Urothelium cell line (cell line): ENCODE data around the gene CCNK.

Experiments used
- DNase-seq: peaks from one replicate; pipeline ENCODE4 v3.0.0; 2011; ENCODE audit warnings: low spot score, mixed read lengths
- FAIRE-seq: peaks from 2 replicates; lab custom pipeline; 2011; peaks lifted over from hg19 to GRCh38; lab: Jason Lieb, UNC

CCNK gene

GRCh38 chr14:99505089-99505488, 23.9 kb downstream of the CCNK start:
- FAIRE-seq (no peak), DNase-seq (no peak)

GRCh38 chr14:99506276-99506675, 25.1 kb downstream of the CCNK start:
- FAIRE-seq: no peak
- DNase-seq: no peak

DNA sequence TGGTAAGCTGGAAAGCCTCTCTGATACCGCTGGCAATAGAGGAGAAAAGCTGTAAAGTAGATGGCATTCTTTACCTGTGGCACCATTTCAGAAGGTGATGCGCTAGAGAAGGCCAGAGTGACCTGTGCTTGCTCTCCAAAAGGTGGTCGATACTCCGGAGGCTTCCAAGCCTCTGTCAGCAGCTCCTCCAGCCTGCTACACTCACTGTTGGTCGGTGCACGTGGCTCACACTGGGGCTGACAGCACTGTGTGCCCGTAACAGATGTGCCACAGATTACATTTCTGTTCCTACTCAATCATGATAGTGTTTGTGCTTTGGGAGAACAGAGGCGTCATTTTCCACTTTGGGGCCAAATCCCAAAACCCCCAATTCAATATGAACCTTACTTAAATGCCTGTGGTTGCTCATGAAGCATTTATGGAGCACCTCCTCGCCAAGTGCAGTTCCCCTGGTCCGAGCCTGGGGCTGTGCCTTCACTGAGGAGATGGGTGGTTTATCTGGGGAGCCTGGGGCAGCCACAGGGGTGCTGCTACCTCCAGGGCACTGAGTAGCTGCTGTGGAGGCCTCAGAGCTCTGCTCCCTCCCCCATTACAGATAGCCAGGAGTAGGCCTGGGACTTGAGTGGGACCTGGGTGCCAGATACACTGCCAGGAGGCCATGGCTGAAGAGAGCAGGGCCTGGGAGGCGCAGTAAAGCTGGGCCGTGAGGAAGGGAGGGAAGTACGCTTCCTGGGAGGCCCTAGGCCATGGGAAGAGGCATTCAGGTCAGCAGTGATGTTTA, 26.8 kb downstream of the CCNK start:
- no peak for DNase-seq

GRCh38 chr14:99508896-99509629, 27.9 kb downstream of the CCNK start:
- DNase-seq (no peak), FAIRE-seq (no peak)

More for the DNA sequence above, 26.8 kb downstream of the CCNK start:
- no peak for FAIRE-seq

DNA sequence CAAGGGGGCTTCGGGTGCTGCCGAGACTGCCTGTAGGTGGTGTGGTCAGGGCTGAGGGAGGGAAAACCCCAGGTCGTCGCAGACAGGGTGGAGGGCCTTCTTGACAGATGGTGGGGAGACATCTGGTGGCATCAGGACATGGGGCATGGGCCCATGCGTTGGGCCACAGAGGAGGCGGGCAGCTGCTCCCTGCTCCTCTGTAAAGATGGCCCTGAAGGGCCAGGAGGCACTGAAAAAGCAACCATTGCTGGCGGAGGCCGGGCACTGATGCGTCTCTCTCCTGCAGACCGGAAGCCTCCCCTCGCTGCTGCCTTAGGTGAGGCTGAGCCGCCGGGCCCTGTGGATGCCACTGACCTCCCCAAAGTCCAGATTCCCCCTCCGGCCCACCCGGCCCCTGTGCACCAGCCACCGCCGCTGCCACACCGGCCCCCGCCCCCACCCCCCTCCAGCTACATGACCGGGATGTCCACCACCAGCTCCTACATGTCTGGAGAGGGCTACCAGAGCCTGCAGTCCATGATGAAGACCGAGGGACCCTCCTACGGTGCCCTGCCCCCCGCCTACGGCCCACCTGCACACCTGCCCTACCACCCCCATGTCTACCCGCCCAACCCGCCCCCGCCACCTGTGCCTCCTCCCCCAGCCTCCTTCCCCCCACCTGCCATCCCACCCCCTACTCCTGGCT, 28.8 kb downstream of the CCNK start:
- DNase-seq: no peak
- no peak for FAIRE-seq

GRCh38 chr14:99510556-99511139, 29.4 kb downstream of the CCNK start:
- no peak for FAIRE-seq
- DNase-seq: no peak

DNA sequence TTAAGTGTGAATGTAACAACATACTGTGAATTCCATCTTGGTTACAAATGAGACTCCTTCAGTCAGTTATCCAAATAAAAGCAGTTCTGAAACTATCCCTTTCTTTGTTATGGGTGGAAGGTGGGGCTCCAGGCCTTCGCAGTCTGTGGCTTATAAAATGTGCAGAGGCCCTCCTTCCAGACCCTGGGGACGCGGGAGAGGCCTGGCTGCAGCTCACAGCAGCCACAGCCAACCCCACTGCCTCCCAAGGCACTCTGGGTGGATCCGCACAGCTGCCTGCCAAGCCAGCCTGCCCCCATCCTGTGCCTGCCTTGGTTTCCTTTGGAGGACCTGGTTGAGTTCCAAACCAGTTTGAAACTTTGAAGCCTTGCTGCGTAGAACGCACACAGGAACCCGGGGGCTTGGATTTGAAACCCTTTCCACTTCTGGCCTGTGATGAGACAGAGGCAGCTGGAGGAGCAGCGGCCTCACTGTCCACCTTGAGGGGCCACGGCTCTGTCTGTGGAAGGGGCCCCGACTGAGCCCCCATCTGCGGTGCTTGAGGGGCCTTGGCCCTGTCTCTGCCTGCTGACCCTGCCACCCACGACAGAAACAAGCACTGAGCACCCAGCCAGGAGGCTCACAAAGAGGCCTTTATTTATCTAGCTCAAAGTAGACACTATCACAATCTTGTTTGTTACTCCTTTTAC, 30.4 kb downstream of the CCNK start:
- DNase-seq (no peak), FAIRE-seq (no peak)

- FAIRE-seq: no peak
- DNase-seq: no peak
Measured at GRCh38 chr14:99512110-99512449, 30.9 kb downstream of the CCNK start.

- FAIRE-seq (no peak), DNase-seq (no peak)
Measured at GRCh38 chr14:99512571-99513182, 31.5 kb downstream of the CCNK start.

DNA sequence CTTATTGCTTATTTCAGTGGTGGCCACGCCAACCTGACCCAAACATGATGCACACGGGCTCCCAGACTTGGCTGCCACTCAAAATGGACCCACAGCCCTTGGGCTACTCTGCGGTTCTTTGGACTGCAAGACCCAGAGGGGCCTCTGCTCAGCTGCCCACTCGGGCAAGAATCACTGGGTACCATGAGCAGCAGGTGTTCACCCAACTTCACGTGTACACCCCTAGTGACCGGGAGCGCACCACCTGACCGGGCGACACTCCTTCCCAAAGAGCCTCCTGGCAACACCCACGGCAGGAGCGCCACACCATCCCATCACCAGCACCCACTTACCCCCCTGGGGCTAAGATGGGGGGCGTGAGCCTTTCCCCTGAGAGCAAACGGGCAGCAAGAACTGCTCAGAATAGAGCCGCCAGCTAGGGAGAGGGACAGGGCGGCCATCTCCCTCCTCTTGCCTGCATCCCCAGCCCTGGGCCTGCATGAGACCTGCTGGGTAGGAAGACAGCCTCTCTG, 32.0 kb downstream of the CCNK start:
- DNase-seq: no peak

GRCh38 chr14:99513946-99514551, 32.8 kb downstream of the CCNK start:
- FAIRE-seq: no peak
- no peak for DNase-seq

More for the DNA sequence above, 32.0 kb downstream of the CCNK start:
- FAIRE-seq: no peak

- no peak for FAIRE-seq
- DNase-seq: no peak
Measured at GRCh38 chr14:99514552-99515300, 33.5 kb downstream of the CCNK start.

DNA sequence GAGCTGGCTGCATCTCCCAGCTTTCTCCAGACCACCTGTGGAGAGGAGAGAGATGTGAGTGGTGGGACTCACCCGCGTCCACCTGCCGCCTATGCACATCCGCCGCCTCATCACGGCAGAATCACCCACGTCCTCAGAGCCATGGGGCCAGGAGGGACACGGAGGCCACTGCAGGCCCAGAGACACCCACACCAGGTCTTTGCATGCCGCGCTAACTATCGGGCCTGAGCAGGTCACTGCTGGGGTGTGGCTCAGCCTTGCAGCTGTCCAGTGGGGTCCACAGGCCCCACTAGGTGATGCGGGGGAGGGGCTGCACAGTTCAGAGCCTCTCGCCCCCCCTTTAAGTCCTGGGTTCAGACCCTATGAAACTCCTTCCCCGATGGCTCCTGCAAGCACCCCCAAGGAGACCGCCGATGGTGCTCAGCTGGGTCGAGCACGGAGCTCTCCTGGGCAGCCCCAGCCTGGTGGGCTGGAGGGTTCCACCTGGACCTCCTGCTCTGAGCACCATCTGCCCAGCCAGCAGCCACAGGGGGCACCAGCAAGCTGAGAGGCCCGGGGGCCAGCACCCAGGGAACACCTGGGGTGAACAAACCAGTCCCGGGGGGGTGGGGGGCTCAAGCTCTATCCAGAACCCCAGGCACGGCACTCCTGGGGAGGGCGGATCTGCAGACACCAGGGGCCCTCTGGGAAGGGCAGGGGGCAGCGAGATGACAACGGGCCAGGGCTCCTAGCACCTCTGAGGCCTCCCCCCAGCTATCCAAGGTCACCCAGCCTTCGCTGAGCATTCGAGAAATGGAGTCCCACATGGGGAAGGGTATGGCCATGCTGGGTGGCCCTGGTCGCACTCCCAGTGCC, 34.3 kb downstream of the CCNK start:
- DNase-seq (no peak), FAIRE-seq (no peak)

DNA sequence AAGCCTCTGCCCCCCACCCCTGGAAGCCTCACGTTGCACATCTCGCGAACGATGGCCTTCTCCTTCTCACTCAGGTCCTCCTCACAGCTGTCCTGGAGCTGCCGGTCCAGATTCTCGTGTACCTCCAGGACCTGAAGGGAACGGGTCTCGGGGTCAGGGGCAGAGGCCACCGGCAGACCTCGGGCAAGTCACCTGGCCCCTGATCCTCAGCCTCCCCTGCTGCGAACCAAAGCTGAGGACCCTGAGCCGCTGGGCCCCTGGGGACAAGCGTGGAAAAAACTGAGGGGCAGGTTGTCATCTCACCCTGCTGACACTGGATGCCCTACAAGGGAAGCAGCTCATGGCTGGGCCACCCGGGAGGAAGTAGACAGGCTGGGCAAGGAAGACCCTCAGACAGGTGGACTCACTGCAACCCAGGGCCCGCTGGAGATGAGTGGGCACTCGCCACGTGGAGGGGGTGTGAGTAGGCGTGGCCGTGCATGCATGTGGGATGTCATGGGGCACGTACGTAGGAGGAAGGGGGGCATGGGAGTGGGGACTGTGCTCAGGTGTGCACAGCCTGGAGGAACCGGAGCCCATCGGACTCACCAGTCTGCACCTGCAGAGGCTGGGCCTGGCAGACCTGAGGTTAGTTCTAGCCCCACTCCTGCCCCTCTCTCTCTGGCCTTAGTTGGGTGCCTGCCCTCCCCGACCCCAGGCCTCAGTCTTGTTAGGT, 35.1 kb downstream of the CCNK start:
- FAIRE-seq: no peak
- no peak for DNase-seq

DNA sequence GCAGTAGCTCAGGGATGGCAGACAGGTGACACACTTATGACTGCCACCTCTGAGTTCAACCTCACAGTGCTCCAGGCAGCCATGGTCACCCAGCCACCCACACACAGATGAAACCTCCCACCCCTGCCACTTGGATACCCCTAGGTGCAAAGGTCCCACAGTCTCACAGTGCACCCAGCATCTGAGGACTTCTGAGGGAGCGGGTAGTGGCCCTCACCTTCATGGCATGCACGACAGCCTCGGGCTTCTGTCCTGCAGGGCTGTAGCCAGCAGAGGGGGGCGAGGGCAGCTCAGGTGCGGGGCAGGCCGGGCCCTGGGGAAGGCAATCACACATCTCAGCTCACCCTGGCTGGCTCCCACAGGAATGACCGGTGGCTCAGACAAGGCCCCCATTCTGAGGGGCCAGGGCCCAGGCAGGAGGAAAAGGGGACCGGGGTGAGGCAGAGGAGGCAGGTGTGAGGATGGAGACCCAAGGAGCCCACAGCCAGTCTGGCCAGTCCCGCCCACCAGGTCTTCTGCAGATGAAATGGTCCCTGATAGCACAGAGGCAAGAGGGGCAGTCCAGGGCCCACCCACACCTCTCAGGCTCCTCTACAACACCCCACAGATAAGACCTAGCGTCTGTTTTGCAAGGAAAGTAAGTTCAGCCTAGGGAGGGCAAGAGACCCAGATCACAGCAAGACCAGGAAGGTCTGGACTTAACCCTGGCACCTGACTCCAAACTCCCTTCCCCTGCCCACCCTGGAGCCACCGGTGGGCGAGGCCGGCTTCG, 35.8 kb downstream of the CCNK start:
- DNase-seq (no peak), FAIRE-seq (no peak)

DNA sequence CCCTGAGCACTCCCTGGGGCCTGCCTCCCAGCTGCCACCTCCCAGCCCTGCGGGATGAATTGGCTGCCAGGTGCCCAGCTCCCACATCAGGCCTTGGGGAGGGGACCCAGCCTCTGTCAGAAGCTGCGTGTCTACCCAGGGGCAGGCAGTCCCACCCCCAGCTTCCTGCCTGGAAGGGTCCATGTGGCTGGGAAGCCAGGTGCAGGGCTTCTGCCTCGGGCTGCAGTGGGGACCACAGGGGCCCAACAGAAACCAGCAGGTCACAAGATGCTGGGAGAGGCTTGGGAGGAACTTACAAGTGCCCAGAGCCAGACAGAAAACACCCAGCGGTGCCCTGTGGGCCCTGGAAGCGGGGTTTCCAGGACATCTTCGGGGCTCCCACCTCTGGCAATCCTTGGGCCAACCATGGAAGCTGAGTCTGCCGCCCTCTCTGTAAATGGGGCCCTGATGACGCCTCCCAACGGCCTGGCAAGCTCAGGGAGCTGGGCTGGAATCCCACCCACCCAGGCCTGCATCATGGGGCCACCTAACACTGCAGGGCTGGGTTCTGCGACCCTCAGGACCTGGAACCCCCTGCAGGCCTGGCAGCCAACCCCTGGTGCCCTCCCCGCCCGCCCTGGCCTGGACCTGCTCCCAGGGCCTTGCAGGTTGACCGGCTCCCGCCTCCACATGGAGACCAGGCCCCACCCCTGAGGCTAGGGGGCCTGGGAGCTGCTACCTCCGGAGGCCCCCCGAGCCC, 36.6 kb downstream of the CCNK start:
- no peak for FAIRE-seq
- no peak for DNase-seq
